ENCODE results near the gene RELA. TPM values are rescaled to one million over a fixed set of nuclear protein-coding genes. Genes with fewer than 3 reads are reported as not detected.

Gene RELA
- total and polyA plus RNA-seq, 2 of the 13 experiments (the other 11 are each of a cell fraction or from before 2014, with no cell fraction given): 21.4 to 40.5 TPM

DNA sequence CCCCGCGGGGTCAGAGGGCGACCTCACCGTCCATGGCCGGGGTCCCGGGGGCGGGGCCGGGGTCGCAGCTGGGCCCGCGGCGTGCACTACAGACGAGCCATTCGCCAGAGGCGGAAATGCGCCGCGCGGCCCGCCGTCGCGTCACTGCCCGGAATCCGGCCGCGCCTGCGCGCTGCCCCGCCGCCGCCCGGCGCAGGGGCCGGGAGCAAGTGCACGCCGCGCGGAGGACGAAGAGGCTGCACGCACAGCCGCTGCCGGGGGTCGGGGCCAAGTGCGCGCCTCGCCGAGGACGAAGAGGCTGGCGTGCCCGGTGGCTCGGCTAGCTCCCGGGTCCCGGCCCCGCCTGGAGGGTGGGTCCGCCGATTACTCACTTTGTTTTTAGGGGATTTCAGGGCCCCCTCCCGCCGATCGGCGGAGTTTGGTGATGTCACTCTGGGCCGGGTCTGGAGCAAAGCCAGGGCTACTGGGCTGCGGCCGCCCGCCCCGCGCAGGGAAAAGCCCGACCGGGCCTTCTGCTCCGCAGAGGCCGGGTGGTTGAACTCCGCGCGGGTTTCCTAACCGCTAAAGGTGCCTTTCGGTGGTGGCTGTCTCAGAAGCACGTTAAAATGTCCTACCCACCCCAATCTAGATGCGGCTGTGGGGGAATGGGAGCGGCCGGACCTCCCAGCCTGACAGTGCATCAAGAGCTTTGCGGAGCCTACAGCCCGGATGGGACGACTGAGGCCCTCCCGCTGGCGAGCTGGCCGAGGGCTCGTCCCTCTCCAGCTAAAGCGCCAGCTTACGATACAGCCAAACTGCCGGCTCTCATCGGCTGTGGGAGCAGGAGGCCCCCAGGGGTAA is at the start of gene RELA (continued):
- TF ChIP-seq, protein P1, sequence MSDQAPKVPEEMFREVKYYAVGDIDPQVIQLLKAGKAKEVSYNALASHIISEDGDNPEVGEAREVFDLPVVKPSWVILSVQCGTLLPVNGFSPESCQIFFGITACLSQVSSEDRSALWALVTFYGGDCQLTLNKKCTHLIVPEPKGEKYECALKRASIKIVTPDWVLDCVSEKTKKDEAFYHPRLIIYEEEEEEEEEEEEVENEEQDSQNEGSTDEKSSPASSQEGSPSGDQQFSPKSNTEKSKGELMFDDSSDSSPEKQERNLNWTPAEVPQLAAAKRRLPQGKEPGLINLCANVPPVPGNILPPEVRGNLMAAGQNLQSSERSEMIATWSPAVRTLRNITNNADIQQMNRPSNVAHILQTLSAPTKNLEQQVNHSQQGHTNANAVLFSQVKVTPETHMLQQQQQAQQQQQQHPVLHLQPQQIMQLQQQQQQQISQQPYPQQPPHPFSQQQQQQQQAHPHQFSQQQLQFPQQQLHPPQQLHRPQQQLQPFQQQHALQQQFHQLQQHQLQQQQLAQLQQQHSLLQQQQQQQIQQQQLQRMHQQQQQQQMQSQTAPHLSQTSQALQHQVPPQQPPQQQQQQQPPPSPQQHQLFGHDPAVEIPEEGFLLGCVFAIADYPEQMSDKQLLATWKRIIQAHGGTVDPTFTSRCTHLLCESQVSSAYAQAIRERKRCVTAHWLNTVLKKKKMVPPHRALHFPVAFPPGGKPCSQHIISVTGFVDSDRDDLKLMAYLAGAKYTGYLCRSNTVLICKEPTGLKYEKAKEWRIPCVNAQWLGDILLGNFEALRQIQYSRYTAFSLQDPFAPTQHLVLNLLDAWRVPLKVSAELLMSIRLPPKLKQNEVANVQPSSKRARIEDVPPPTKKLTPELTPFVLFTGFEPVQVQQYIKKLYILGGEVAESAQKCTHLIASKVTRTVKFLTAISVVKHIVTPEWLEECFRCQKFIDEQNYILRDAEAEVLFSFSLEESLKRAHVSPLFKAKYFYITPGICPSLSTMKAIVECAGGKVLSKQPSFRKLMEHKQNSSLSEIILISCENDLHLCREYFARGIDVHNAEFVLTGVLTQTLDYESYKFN (CRISPR knock-in tag; conservative IDR thresholded peaks at IDR 0.05): peak; percentile 50
- TF ChIP-seq GMEB1 (CRISPR knock-in tag; IDR thresholded peaks at IDR 0.05; ENCODE audit: borderline replicate concordance) (peak; percentile 40; the same call in 1 of the 2 replicates), ZNF512 (CRISPR knock-in tag; IDR thresholded peaks at IDR 0.05) (no peak), FOXC1 (CRISPR knock-in tag; IDR thresholded peaks at IDR 0.05; ENCODE audit: borderline replicate concordance) (peak; percentile 14; the same call in 1 of the 2 replicates), CHD4 (IDR thresholded peaks at IDR 0.05; ENCODE audit: borderline replicate concordance, low read length) (no peak), SIN3B (IDR thresholded peaks at IDR 0.05; ENCODE audit: low read length) (0 out of 2 replicates have a peak, but pooled peaks have one; percentile 40), ZNF670 (CRISPR knock-in tag; IDR thresholded peaks at IDR 0.05; ENCODE audit: borderline replicate concordance) (0 out of 2 replicates have a peak, but pooled peaks have one; percentile 18), MTF2 (CRISPR knock-in tag; IDR thresholded peaks at IDR 0.05; ENCODE audit: borderline replicate concordance) (no peak), ZBTB42 (CRISPR knock-in tag; IDR thresholded peaks at IDR 0.05) (no peak), RORA (CRISPR knock-in tag; IDR thresholded peaks at IDR 0.05) (no peak), SIX4 (CRISPR knock-in tag; IDR thresholded peaks at IDR 0.05) (no peak), ZNF441 (CRISPR knock-in tag; IDR thresholded peaks at IDR 0.05; ENCODE audit: borderline replicate concordance) (peak; percentile 97), ZNF776 (CRISPR knock-in tag; IDR thresholded peaks at IDR 0.05) (no peak)
- TF ChIP-seq, protein P2, sequence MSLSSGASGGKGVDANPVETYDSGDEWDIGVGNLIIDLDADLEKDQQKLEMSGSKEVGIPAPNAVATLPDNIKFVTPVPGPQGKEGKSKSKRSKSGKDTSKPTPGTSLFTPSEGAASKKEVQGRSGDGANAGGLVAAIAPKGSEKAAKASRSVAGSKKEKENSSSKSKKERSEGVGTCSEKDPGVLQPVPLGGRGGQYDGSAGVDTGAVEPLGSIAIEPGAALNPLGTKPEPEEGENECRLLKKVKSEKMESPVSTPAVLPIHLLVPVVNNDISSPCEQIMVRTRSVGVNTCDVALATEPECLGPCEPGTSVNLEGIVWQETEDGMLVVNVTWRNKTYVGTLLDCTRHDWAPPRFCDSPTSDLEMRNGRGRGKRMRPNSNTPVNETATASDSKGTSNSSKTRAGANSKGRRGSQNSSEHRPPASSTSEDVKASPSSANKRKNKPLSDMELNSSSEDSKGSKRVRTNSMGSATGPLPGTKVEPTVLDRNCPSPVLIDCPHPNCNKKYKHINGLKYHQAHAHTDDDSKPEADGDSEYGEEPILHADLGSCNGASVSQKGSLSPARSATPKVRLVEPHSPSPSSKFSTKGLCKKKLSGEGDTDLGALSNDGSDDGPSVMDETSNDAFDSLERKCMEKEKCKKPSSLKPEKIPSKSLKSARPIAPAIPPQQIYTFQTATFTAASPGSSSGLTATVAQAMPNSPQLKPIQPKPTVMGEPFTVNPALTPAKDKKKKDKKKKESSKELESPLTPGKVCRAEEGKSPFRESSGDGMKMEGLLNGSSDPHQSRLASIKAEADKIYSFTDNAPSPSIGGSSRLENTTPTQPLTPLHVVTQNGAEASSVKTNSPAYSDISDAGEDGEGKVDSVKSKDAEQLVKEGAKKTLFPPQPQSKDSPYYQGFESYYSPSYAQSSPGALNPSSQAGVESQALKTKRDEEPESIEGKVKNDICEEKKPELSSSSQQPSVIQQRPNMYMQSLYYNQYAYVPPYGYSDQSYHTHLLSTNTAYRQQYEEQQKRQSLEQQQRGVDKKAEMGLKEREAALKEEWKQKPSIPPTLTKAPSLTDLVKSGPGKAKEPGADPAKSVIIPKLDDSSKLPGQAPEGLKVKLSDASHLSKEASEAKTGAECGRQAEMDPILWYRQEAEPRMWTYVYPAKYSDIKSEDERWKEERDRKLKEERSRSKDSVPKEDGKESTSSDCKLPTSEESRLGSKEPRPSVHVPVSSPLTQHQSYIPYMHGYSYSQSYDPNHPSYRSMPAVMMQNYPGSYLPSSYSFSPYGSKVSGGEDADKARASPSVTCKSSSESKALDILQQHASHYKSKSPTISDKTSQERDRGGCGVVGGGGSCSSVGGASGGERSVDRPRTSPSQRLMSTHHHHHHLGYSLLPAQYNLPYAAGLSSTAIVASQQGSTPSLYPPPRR (CRISPR knock-in tag; IDR thresholded peaks at IDR 0.05; ENCODE audit: borderline replicate concordance): peak; percentile 32; the same call in 1 of the 2 replicates

All from HepG2 (cell line).